ENCODE data around the gene LY6G6C.

LY6G6C gene

GRCh38 chr6:31719001-31719400, 2.5 kb downstream of the LY6G6C start:
- H3K4me3 ChIP-seq (ENCODE audit: low read depth, low read length): no peak overlapping the region
- DNase-seq (ENCODE audit: low read depth): no peak
- TF ChIP-seq CTCF (IDR thresholded peaks at IDR 0.05; ENCODE audit: low read depth, low read length) (no peak), MAX (IDR thresholded peaks at IDR 0.05; ENCODE audit: low read depth, low read length) (no peak), POLR2A (IDR thresholded peaks at IDR 0.05; ENCODE audit: extremely low read depth, insufficient read length) (no peak), MYC (IDR thresholded peaks at IDR 0.05; ENCODE audit: low read depth, low read length) (no peak)

- H3K4me3 ChIP-seq (ENCODE audit: low read depth, low read length): no peak overlapping the region
- DNase-seq (ENCODE audit: low read depth): no peak
- no peak for TF ChIP-seq MYC (IDR thresholded peaks at IDR 0.05; ENCODE audit: low read depth, low read length)
- TF ChIP-seq POLR2A (IDR thresholded peaks at IDR 0.05; ENCODE audit: extremely low read depth, insufficient read length): no peak
- no peak for TF ChIP-seq MAX (IDR thresholded peaks at IDR 0.05; ENCODE audit: low read depth, low read length)
- TF ChIP-seq CTCF (IDR thresholded peaks at IDR 0.05; ENCODE audit: low read depth, low read length): no peak
Observed at GRCh38 chr6:31718265-31718664, 3.3 kb downstream of the LY6G6C start.

- no peak overlapping the region for H3K4me3 ChIP-seq (ENCODE audit: low read depth, low read length)
- TF ChIP-seq CTCF (IDR thresholded peaks at IDR 0.05; ENCODE audit: low read depth, low read length) (no peak), POLR2A (IDR thresholded peaks at IDR 0.05; ENCODE audit: extremely low read depth, insufficient read length) (no peak), MYC (IDR thresholded peaks at IDR 0.05; ENCODE audit: low read depth, low read length) (no peak), MAX (IDR thresholded peaks at IDR 0.05; ENCODE audit: low read depth, low read length) (no peak)
- DNase-seq (ENCODE audit: low read depth): no peak
Observed at GRCh38 chr6:31717499-31718222, 3.9 kb downstream of the LY6G6C start.

GRCh38 chr6:31715022-31715958, 6.3 kb downstream of the LY6G6C start, which contains the start of gene LY6G6D:
TSS of gene LY6G6D (plus strand) at chr6:31715348. CDS start at chr6:31715356, 8 bp downstream.
- H3K4me3 ChIP-seq (ENCODE audit: low read depth, low read length): no peak within 1 kb of the TSS
- TF ChIP-seq CTCF (IDR thresholded peaks at IDR 0.05; ENCODE audit: low read depth, low read length) (no peak), MAX (IDR thresholded peaks at IDR 0.05; ENCODE audit: low read depth, low read length) (no peak), MYC (IDR thresholded peaks at IDR 0.05; ENCODE audit: low read depth, low read length) (no peak), POLR2A (IDR thresholded peaks at IDR 0.05; ENCODE audit: extremely low read depth, insufficient read length) (no peak)
- DNase-seq (ENCODE audit: low read depth): no peak

- no peak for DNase-seq (ENCODE audit: low read depth)
- H3K4me3 ChIP-seq (ENCODE audit: low read depth, low read length): no peak overlapping the region
- TF ChIP-seq MAX (IDR thresholded peaks at IDR 0.05; ENCODE audit: low read depth, low read length) (no peak), MYC (IDR thresholded peaks at IDR 0.05; ENCODE audit: low read depth, low read length) (no peak), CTCF (IDR thresholded peaks at IDR 0.05; ENCODE audit: low read depth, low read length) (no peak), POLR2A (IDR thresholded peaks at IDR 0.05; ENCODE audit: extremely low read depth, insufficient read length) (no peak)
Observed at GRCh38 chr6:31713991-31714684, 7.4 kb downstream of the LY6G6C start.

Data from NB4 (cell line).